OCI-LY7 (cell line): ENCODE data around the gene IL1RN. TPM values are rescaled to one million over a fixed set of nuclear protein-coding genes. Genes with fewer than 3 reads are reported as not detected.

Experiments
- BruUV-seq: library from RNA; stranded (reverse); fragments of 400-500 nt; replicated peaks from 2 replicates; lab custom pipeline; 2021; lab: Mats Ljungman, UMichigan
- CTCF ChIA-PET: fragments of 300-600 bp; sonication (Branson Sonifier 250); formaldehyde crosslinking; loops from one replicate; lab custom pipeline; 2022; ENCODE audit warnings: antibody characterized with exemption; ENCODE audit not compliant: unreplicated experiment; lab: Charles Lee
- POLR2A ChIA-PET: fragments of 300-600 bp; sonication (Branson Sonifier 250); formaldehyde crosslinking; loops from one replicate; lab custom pipeline; 2022; ENCODE audit warnings: antibody characterized with exemption; lab: Charles Lee
- DNase-seq: peaks from one replicate; pipeline ENCODE4 v3.0.0-alpha.2; 2015; ENCODE audit warnings: low spot score
- H2AFZ ChIP-seq: fragments of 200-600 bp; sonication (generic), shearing (Covaris generic); 2 replicates; pipeline ENCODE4 v1.6.1; 2014; ENCODE audit warnings: mild to moderate bottlenecking, antibody characterized with exemption, low read length, moderate library complexity
- H3K27ac ChIP-seq: fragments of 200-600 bp; sonication (generic); 2 replicates; pipeline ENCODE4 v1.5.1; 2014; ENCODE audit warnings: mixed run types, low read depth, mild to moderate bottlenecking, moderate library complexity, low read length, inconsistent platforms; ENCODE audit not compliant: poor library complexity, severe bottlenecking
- H3K36me3 ChIP-seq: fragments of 200-600 bp; sonication (generic); 2 replicates; pipeline ENCODE4 v1.6.1; 2014; ENCODE audit warnings: mild to moderate bottlenecking, antibody characterized with exemption, low read length, moderate library complexity, mixed read lengths; ENCODE audit not compliant: insufficient read depth
- H3K4me1 ChIP-seq: fragments of 200-600 bp; sonication (generic); 2 replicates; pipeline ENCODE4 v1.5.1; 2014; ENCODE audit warnings: mild to moderate bottlenecking, low read length; ENCODE audit not compliant: insufficient read depth, poor library complexity, severe bottlenecking
- H3K4me2 ChIP-seq: fragments of 200-600 bp; sonication (generic); 2 replicates; pipeline ENCODE4 v1.6.1; 2014; ENCODE audit warnings: mild to moderate bottlenecking, low read length
- H3K4me3 ChIP-seq: fragments of 200-600 bp; sonication (generic); 2 replicates; pipeline ENCODE4 v1.5.1; 2014; ENCODE audit warnings: mild to moderate bottlenecking, low read depth, low read length; ENCODE audit not compliant: poor library complexity, severe bottlenecking
- H3K79me2 ChIP-seq: fragments of 200-600 bp; sonication (generic); 2 replicates; pipeline ENCODE4 v1.6.1; 2016; ENCODE audit warnings: low read depth, mild to moderate bottlenecking, low read length, moderate library complexity, mixed read lengths; ENCODE audit not compliant: insufficient read depth
- H3K9me2 ChIP-seq: fragments of 200-600 bp; sonication (generic); 2 replicates; pipeline ENCODE4 v1.6.1; 2016; ENCODE audit warnings: mild to moderate bottlenecking, low read length, mixed read lengths; ENCODE audit not compliant: insufficient read depth
- H3K9me3 ChIP-seq: fragments of 200-600 bp; sonication (generic); 2 replicates; pipeline ENCODE4 v1.6.1; 2014; ENCODE audit warnings: mild to moderate bottlenecking, mixed run types, low read length, mixed read lengths
- H4K20me1 ChIP-seq: fragments of 200-600 bp; sonication (generic); 2 replicates; pipeline ENCODE4 v1.6.1; 2014; ENCODE audit warnings: mild to moderate bottlenecking, antibody characterized with exemption, low read length, moderate library complexity, mixed read lengths; ENCODE audit not compliant: insufficient read depth
- CTCF ChIP-seq: fragments of 200-600 bp; sonication (generic); conservative IDR thresholded peaks from 2 replicates; pipeline ENCODE4 v1.5.1; 2014; ENCODE audit warnings: mild to moderate bottlenecking, antibody characterized with exemption, low read length, moderate library complexity, mixed read lengths
- EZH2phosphoT487 ChIP-seq: fragments of 200-600 bp; sonication (generic); IDR thresholded peaks from 2 replicates; pipeline ENCODE4 v1.6.1; 2018; ENCODE audit warnings: low read depth, borderline replicate concordance, mild to moderate bottlenecking, mixed run types, antibody characterized with exemption, low read length, moderate library complexity, mixed read lengths
- intact Hi-C: fragments of 100-400 bp; cut with micrococcal nuclease; formaldehyde crosslinking; loops from one replicate; pipeline ENCODE4 v1.10.0; 2022; ENCODE audit not compliant: unreplicated experiment
- total RNA-seq, 2 experiments: library from RNA; depleted of rRNA in 1 of 2; stranded (reverse); fragments of >200 nt in 1 of 2; shearing (Covaris generic) in 1 of 2; gene quantifications; 2 replicates each; pipeline ENCODE4 v1.2.3, GENCODE V29; 2014 to 2022

Gene IL1RN
- total RNA-seq, 2 experiments from 2014 or later: not detected

GRCh38 chr2:113131352-113132185 is 4.2 kb downstream of the IL1RN start:
- Histone ChIP-seq H3K9me2 (no peaks in the 10 kb centered on the region), H3K4me2 (no peak overlapping the region), H3K9me3 (no peaks in the 10 kb centered on the region), H4K20me1 (no peaks in the 10 kb centered on the region), H2AFZ (no peak overlapping the region), H3K79me2 (no peaks in the 10 kb centered on the region), H3K36me3 (no peaks in the 10 kb centered on the region), H3K4me3 (no peak overlapping the region), H3K4me1 (peaks cover 6% of the 10 kb centered on the region), H3K27ac (no peak overlapping the region)
- intact Hi-C loops: no loop called here
- TF ChIP-seq CTCF (no peak), EZH2phosphoT487 (no peak)
- ChIA-PET POLR2A (no interaction called here), CTCF (no interaction called here)
- BruUV-seq: no TSS peak
- DNase-seq: no peak

- Histone ChIP-seq H3K79me2 (no peaks in the 10 kb centered on the region), H2AFZ (no peak overlapping the region), H3K27ac (no peak overlapping the region), H3K9me3 (no peaks in the 10 kb centered on the region), H3K4me3 (no peak overlapping the region), H3K9me2 (no peaks in the 10 kb centered on the region), H3K4me2 (no peak overlapping the region), H4K20me1 (no peaks in the 10 kb centered on the region), H3K36me3 (no peaks in the 10 kb centered on the region), H3K4me1 (peaks cover 1% of the 10 kb centered on the region)
- POLR2A ChIA-PET: no interaction called here
- intact Hi-C loops: no loop called here
- no peak for DNase-seq
- TF ChIP-seq EZH2phosphoT487 (no peak), CTCF (no peak)
- CTCF ChIA-PET: no interaction called here
- no TSS peak for BruUV-seq
These were observed 5.1 kb downstream of the IL1RN start for GRCh38 chr2:113132414-113133021.
